Hepatocyte (in vitro differentiated cells): Measurements from ENCODE around the gene SCML1.

Experiments
- CTCF ChIP-seq: fragments of 200-600 bp; sonication (generic); IDR thresholded peaks from 2 replicates; pipeline ENCODE4 v1.5.1; 2016; ENCODE audit warnings: antibody characterized with exemption, mild to moderate bottlenecking; ENCODE audit not compliant: poor library complexity
- EZH2phosphoT487 ChIP-seq: fragments of 200-600 bp; sonication (generic); IDR thresholded peaks from one replicate; pipeline ENCODE4 v1.6.1; 2018; ENCODE audit warnings: antibody characterized with exemption, mild to moderate bottlenecking, low read depth, moderate library complexity; ENCODE audit not compliant: unreplicated experiment, severe bottlenecking

- no peak for TF ChIP-seq CTCF
- TF ChIP-seq EZH2phosphoT487: no peak
Observed at GRCh38 chrX:17705211-17705610, 32.1 kb upstream of the SCML1 start.
